Pancreas (tissue), 10 donors: Measurements from ENCODE around the gene GALNT5. TPM values are rescaled to one million over a fixed set of nuclear protein-coding genes. Genes with fewer than 3 reads are reported as not detected.

Experiments used
- ATAC-seq, 4 donors: fragments of 200-7000 bp; cut with Tn5 transposase; one replicate each; pipeline versions ENCODE4 v1.8.0 to v1.9.1; 2020; ENCODE audit warnings: mild to moderate bottlenecking in 4 of 4, moderate library complexity in 4 of 4
- DNase-seq, 6 donors: peaks; one replicate each; pipeline ENCODE4 v3.0.0-alpha.2; 2020
- FAIRE-seq: peaks from 2 replicates; lab custom pipeline; 2012; peaks lifted over from hg19 to GRCh38; lab: Jason Lieb, UNC
- H3K27ac ChIP-seq, 4 donors: fragments of 200-600 bp; sonication (generic); 1 replicate in 3 of 4; 2 replicates in 1 of 4; pipeline versions ENCODE4 v1.5.0 to v1.8.0; 2020
- H3K27me3 ChIP-seq, 4 donors: fragments of 200-600 bp; one replicate each; pipeline ENCODE4 v1.8.0; 2021
- H3K36me3 ChIP-seq, 3 donors: fragments of 200-600 bp; sonication (generic) in 1 of 3; one replicate each; pipeline versions ENCODE4 v1.5.0 to v1.8.0; 2020 to 2021
- H3K4me1 ChIP-seq, 3 donors: fragments of 200-600 bp; one replicate each; pipeline ENCODE4 v1.8.0; 2021
- H3K4me3 ChIP-seq, 4 donors: fragments of 200-600 bp; sonication (generic) in 2 of 4; one replicate each; pipeline versions ENCODE4 v1.5.0 to v1.8.0; 2020 to 2021
- H3K9me3 ChIP-seq, 4 donors: fragments of 200-600 bp; one replicate each; pipeline ENCODE4 v1.8.0; 2021
- WGBS, 2 donors: extraction: QIAGEN DNeasy Blood & Tissue Kit; methylation state at CpG; one replicate each; pipeline ENCODE4 v1.1.7; 2013; 5-methylcytosine and 5-hydroxymethylcytosine counted together
- intact Hi-C, 3 donors: fragments of 100-400 bp; cut with DNase I; formaldehyde crosslinking; loops; one replicate each; pipeline versions ENCODE4 v1.11.1 to v1.14.2; 2022
- polyA plus RNA-seq, 2 donors: library from polyadenylated mRNA; stranded (reverse); fragments of 200-250 nt; gene quantifications; one replicate each; pipeline ENCODE4 v1.2.3, GENCODE V29; 2013
- total RNA-seq, 6 donors: library from RNA; stranded (reverse); fragmentation: NEBNext Ultra II Directional in 4 of 6; extraction: Animal tissue kit (Norgen Biotek cat#: 25700) in 4 of 6; gene quantifications; one replicate each; pipeline versions ENCODE4 v1.2.1 to v1.2.4, GENCODE V29; 2021 to 2023
- TF ChIP-seq, protein P1 (sequence below), 4 donors: fragments of 200-600 bp; sonication (generic) in 3 of 4; IDR thresholded peaks; one replicate each; pipeline versions ENCODE4 v1.5.0 to v1.8.0; 2021; ENCODE audit warnings: antibody characterized with exemption in 4 of 4
- donor health status: healthy with polysubstance abuse.
- donor health status: DM: no; HTN: no; CAD: no; lungs with moderate emphysema.
- donor health status: DM: no; HTN: no; CAD: no.
- donor health status: control.
- donor health status: control.
- donor health status: Bipolar disorder and iron deficiency.
- donor health status: DM: yes; HTN: yes; CAD: no.
- donor health status: DM: no; HTN: no; CAD: no.
- donor health status: DM: no; HTN: no; CAD: no.
- donor health status: DM: yes; HTN: yes; CAD: no.

The GALNT5 gene
- total and polyA plus RNA-seq, 8 donors, result 0.08 to 0.60 (median 0.16) TPM; not detected in 2

DNA sequence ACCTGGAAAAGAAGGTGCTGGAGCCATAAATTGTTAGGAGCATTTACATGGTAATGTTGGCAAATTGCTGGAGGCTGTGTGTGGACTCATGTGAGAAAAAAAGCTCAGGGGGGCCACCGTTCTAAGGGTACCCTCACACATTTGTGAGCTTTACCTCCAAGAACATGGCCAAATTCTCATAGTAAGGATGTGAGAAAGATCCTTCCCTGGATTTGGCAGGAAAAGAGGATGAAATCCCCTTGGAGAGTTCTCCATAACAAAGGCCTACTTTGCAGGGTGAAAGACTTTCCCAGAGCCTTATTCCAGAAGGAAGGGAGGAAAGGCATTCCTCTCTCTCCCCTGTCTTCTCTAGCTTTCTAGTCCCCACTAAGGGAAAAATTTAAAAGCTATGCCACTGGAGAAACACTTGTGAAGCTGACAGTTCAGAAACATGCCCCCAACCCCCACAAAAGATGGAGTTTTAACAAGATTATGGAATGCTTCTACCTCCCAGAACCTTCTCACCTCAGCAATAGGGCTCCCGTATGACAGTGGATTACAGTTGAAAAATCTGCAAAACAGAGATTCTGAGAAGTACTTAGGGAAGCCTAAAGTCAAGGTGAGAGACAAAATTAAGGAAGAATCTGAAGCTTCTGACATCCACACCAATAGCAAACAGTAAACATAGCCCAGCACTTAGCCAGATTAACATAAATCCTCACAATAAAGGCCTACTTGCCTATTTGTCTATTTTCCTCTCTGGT, 88.3 kb downstream of the GALNT5 start:
- intact Hi-C loops, result no loop called here
- no peaks in the 10 kb centered on the region for H3K27me3 ChIP-seq
- WGBS, 2 donors, result 77 to 85% methylated on average over 2 of the region's 2 CpGs
- H3K36me3 ChIP-seq, result no peaks in the 10 kb centered on the region
- no peaks in the 10 kb centered on the region for H3K4me1 ChIP-seq
- H3K4me3 ChIP-seq, result no peak overlapping the region
- TF ChIP-seq, protein P1, sequence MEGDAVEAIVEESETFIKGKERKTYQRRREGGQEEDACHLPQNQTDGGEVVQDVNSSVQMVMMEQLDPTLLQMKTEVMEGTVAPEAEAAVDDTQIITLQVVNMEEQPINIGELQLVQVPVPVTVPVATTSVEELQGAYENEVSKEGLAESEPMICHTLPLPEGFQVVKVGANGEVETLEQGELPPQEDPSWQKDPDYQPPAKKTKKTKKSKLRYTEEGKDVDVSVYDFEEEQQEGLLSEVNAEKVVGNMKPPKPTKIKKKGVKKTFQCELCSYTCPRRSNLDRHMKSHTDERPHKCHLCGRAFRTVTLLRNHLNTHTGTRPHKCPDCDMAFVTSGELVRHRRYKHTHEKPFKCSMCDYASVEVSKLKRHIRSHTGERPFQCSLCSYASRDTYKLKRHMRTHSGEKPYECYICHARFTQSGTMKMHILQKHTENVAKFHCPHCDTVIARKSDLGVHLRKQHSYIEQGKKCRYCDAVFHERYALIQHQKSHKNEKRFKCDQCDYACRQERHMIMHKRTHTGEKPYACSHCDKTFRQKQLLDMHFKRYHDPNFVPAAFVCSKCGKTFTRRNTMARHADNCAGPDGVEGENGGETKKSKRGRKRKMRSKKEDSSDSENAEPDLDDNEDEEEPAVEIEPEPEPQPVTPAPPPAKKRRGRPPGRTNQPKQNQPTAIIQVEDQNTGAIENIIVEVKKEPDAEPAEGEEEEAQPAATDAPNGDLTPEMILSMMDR (IDR thresholded peaks at IDR 0.05), result no peak
- no peaks in the 10 kb centered on the region for H3K9me3 ChIP-seq
- FAIRE-seq, result no peak
- DNase-seq, result no peak
- ATAC-seq, result no peak
- H3K27ac ChIP-seq, result no peak overlapping the region

DNA sequence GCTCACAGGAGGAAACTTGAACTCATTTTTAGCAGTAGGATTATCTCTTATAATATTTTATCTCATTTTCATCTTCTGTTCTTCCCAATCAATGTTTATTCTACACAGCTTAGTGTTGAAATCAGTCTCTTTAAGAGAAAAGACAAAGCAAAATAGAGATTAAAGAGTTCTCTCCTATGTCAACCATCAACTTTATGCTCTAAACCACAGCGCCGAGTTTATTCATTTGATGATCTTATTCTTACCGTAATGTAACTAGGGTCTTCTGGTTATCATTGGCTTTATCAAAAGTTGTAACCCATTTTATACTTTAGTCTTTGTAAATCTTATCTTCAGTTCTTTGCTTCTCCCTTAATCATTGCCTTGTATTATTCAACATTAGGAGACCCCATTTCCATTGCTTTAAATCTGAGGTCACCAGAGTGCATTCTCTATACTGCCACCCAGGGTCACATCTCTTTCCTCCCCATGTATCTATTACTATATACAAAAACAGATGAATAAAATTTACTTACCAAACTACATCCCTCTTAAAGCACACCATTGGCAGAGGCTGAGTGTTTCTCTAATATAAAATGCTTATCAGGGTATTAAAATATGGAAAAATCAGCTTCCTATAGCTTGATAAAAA, 90.9 kb downstream of the GALNT5 start:
- H3K36me3 ChIP-seq, result no peaks in the 10 kb centered on the region
- ATAC-seq (no peak), DNase-seq (no peak), FAIRE-seq (no peak)
- no peak overlapping the region for H3K4me3 ChIP-seq
- intact Hi-C loops, result no loop called here
- WGBS, 2 donors, result 87 to 89% methylated on average over 3 of the region's 3 CpGs
- no peaks in the 10 kb centered on the region for H3K27me3 ChIP-seq
- TF ChIP-seq, protein P1 (IDR thresholded peaks at IDR 0.05), result no peak
- H3K27ac ChIP-seq, result no peak overlapping the region
- H3K9me3 ChIP-seq, result no peaks in the 10 kb centered on the region
- no peaks in the 10 kb centered on the region for H3K4me1 ChIP-seq

GRCh38 chr2:157349949-157350515, 92.5 kb downstream of the GALNT5 start:
- intact Hi-C loops, result no loop called here
- DNase-seq, result no peak
- peak in 1 of 4 donors; percentile 21 for ATAC-seq
- H3K4me3 ChIP-seq, result no peak overlapping the region
- H3K4me1 ChIP-seq, result no peaks in the 10 kb centered on the region
- FAIRE-seq, result no peak
- H3K27ac ChIP-seq, result no peak overlapping the region
- no peaks in the 10 kb centered on the region for H3K36me3 ChIP-seq
- no peaks in the 10 kb centered on the region for H3K27me3 ChIP-seq
- 68 to 80% methylated on average over 1 of the region's 1 CpG for WGBS, 2 donors
- TF ChIP-seq, protein P1 (IDR thresholded peaks at IDR 0.05), result no peak
- H3K9me3 ChIP-seq, result no peaks in the 10 kb centered on the region

DNA sequence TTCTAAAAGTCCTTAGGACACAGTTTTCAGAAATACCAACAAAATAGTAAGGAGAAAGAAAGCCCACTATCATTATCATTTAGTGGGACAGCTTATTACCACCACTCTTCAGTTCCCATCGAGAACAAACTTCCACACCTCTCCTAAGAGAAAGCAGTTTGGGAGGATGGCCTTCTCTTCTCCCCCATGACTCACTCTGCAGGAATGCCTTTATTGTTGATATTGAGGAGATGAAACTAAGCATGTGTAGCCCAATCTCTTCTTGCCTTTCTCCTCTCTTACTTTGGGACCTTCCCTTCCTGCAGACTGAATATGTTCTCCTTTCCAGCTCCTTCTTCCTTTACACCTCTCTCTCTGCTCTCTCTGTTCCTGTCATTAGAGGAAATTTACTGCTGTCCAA, 98.1 kb downstream of the GALNT5 start:
- FAIRE-seq (no peak), DNase-seq (no peak), ATAC-seq (no peak)
- H3K36me3 ChIP-seq, result no peaks in the 10 kb centered on the region
- no peak overlapping the region for H3K4me3 ChIP-seq
- TF ChIP-seq, protein P1 (IDR thresholded peaks at IDR 0.05), result no peak
- no peaks in the 10 kb centered on the region for H3K27me3 ChIP-seq
- intact Hi-C loops, result no loop called here
- WGBS, 2 donors, result 50 to 55% methylated on average over 1 of the region's 1 CpG
- no peak overlapping the region for H3K27ac ChIP-seq
- H3K4me1 ChIP-seq, result no peaks in the 10 kb centered on the region
- H3K9me3 ChIP-seq, result no peaks in the 10 kb centered on the region
